Activated CD4-positive, alpha-beta T cell treated with anti-CD3 and anti-CD28 coated beads for 48 hours (primary cell): ENCODE data around the gene ASF1B.
"Not testable (repeated sequence)": the region's sequence is repeated elsewhere in the genome, so short reads cannot be mapped to it uniquely, and the experiment has no call there.

ENCODE experiments used
- DNase-seq: peaks from one replicate; pipeline ENCODE4 v3.0.0-alpha.2; 2020

Gene ASF1B

GRCh38 chr19:14158276-14159023 is 22.1 kb upstream of the ASF1B start:
- DNase-seq = no peak

DNA sequence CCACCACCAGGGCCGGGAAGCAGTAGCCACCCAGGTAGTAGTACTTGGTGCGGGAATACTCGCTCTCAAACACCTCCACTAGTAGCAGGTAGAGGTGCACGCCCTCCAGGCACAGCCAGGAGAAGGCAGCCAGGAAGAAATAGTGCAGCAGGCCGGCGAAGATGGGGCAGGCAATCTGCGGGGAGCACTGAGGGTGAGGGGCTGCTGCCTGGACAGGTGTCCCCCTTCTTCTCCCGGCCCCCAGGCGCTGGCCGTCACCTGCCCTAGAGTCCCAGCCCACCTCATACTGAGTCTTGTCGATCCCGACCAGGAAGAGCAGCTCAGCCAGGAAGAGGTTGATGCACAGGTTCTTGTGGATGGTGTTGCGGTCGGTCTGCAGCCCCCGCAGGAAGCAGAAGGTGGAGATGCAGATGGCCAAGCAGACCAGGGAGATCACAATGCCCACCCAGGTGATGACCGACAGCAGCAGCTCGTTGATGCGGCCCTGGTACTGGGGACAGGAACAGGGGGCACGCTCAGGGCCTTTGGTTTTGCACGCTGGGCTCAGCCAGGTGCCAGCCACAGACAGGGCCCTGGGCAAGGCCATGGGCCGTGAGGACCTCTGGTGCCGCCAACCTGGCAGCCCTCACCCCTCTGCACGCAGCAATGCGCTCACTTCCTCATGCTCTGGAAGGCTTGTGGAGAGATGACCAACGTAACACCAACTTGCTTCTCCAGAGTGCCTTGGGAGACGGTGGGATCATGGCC is 20.8 kb upstream of the ASF1B start:
- DNase-seq = no peak

GRCh38 chr19:14156122-14156521 is 19.7 kb upstream of the ASF1B start:
- DNase-seq = no peak

DNA sequence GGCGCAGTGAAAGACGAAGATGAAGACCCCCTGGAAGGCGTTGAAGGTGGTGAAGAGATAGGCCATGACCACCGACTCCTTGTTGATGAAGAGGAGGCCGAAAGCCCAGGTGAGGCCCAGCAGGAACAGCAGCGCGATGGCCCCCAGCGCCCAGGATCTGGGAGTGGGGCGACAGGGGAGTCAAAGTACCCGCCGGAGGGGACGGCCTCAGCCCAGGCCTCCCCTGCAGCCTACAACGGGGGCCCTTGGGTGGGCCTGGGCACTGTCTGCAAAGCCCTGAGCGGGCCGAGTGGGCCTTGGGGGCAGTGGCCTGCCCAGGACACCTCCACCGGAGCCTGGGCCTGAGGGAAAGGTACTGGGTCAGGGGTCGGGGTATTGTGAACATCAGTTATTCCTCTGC is 19.0 kb upstream of the ASF1B start:
- DNase-seq = no peak

DNA sequence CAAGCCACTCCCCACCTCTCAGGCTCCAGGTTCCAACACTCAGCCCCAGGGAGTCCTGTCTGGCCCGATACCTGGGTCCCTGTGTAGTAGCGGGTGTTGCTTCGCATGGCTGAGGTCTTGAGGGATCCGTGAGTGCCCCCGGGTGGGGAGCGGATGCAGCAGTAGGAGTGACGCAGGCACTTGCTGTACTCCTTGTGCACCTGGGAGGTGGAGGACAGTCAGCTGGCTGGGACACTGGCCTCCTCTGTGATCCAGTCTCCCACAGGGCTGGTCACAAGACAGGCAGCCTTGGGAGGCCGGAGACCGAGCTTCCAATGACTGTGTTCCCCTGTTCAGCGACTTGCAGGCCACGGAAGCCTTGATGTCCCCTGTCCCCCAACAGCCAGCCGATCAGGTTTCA is 16.3 kb upstream of the ASF1B start:
- DNase-seq = no peak

- DNase-seq = no peak
Measured at GRCh38 chr19:14150770-14151661, 14.6 kb upstream of the ASF1B start.

- no peak for DNase-seq
Measured at GRCh38 chr19:14150041-14150769, 13.8 kb upstream of the ASF1B start.

DNA sequence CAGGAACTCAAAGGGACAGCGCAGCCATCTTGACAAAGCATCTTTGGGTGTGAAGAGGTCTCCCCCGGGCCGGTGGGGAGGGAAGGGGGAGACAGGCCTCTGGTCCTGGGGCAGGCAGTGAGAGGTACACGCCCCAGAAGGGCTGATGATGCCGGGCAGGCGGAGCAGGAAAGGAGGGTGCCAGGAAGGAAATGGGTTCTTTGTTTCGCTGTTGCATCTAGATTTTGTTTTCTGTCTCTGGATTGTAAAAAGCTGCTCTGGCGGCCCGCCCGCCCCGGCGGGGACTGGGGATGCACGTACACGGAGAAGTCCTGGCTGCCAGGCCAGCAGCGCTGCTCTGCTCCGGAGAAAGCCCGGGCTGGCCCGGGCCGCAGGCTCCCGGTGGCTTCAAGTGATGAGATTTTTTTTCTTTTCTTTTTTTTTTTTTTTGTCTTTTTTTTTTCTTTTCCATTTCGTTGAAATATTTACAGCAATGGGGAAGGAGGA is 13.2 kb upstream of the ASF1B start:
- peak; percentile 54 for DNase-seq

GRCh38 chr19:14148751-14149410 is 12.5 kb upstream of the ASF1B start:
- DNase-seq = no peak

GRCh38 chr19:14147797-14148605 is 11.6 kb upstream of the ASF1B start:
- peak; percentile 70 for DNase-seq

DNA sequence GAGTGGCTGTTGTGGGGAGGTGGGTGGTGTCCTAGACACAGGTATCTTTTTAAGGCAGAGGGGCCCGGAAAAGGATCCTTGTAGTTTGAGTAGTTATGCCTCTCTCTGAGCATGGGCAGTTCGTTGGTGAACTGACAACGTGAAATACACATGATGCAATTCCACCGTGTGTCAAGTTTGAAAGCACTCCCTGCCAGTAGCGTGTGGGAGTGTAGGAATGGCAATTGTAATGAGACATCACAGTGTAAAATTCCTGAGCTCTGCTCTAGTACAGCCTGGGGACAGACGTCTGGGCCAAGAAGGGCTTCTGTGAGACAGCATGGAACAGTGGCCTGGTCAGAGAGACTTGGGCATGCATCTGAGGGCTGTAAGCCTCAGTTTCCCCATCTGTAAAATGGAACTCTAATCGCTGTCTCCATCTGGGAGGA is 10.4 kb upstream of the ASF1B start:
- DNase-seq = no peak

- DNase-seq = not testable (repeated sequence)
Measured at GRCh38 chr19:14146169-14146568, 9.8 kb upstream of the ASF1B start.

- DNase-seq = no peak
Measured at GRCh38 chr19:14145381-14145780, 9.0 kb upstream of the ASF1B start.

DNA sequence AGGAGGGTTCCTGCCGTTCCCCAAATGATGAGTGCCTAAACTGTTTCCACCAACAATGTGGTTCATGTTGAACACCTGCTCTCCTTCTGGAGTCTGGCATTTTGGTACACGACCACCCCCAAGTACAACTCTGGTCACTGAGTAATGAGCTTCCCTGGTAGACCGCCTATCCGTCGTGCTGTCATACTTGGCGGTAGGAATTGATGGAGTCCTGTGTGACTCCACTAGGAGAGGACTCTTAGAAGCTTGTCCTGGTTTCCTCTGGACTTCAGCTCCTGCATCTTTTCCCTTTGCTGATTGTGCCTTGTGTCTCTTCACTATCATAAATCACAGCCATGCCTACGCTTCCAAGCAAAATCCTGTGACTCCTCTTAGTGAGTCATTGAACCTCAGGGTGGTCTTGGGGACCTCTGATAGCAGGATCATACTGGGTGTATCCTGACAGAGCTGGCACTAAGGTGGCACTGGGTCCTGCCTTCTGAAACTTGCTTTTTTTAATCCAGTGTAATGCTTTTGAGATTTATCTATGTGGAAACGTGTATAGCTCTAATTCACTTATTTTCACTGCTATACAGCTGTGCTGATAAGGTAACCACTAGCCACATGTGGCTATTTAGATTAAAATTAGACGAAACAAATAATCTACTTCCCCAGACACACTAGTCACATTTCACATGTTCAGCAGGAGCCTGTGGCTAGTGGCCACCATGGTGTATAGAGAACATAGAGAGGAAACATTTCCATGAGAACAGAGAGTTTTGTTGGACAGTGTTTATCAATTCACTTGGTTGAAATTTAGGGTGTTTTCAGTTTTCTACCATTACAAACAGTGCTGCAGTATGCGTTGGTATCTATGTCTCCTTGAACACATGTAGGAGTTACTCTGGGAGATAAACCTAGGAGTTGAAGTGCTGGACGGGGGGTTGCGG is 6.1 kb upstream of the ASF1B start:
- no peak for DNase-seq

GRCh38 chr19:14141041-14141440 is 4.7 kb upstream of the ASF1B start:
- DNase-seq = peak; percentile 42

- DNase-seq = no peak
Measured at GRCh38 chr19:14139944-14140343, 3.6 kb upstream of the ASF1B start.

- no peak for DNase-seq
Measured at GRCh38 chr19:14138576-14139265, 2.3 kb upstream of the ASF1B start.

DNA sequence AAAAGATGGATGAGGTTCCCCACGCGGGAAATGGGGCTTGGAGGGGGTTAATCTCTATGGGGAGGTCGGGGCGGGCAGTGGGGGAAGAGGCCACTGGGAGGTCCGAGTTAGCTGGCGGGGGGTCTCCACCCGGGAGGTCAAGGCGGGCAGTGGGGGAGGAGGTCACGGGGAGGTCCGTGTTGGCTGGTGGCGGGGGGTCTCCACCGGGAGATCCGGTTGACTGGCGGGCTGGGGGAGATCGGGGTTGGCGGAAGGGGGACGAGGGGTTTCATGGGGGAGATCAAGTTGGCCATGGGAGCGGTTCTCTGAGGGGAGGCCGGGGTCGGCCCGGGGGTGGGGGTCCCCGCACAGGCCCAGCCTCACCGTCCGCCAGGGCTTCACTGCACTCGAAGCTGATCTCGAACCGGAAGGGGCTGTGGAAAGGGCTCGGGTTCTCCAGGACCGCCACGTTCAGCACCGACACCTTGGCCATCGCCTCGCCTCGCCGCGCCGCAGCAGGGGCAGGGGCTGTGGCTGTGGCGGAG is 342 bp downstream of the ASF1B start:
- DNase-seq = no peak

- DNase-seq = no peak
Measured at GRCh38 chr19:14135355-14135754, 1.0 kb downstream of the ASF1B start.
